GM12878 (cell line): Measurements from ENCODE around the gene SOD2.

Experiments used
- BMI1 ChIP-seq: fragments of 450-650 bp; IDR thresholded peaks from 2 replicates; pipeline ENCODE4 v1.6.1; 2016; ENCODE audit warnings: mild to moderate bottlenecking, moderate library complexity, borderline replicate concordance
- CHD4 ChIP-seq: fragments of 200-600 bp; sonication (generic); IDR thresholded peaks from 2 replicates; pipeline ENCODE4 v1.6.1; 2016; ENCODE audit warnings: mild to moderate bottlenecking
- FOS ChIP-seq: IDR thresholded peaks from 3 replicates; pipeline ENCODE4 v1.6.1; 2011; ENCODE audit warnings: borderline replicate concordance; ENCODE audit not compliant: insufficient read length; ENCODE audit errors: extremely low read depth
- NFIC ChIP-seq: IDR thresholded peaks from 2 replicates; pipeline ENCODE4 v1.6.1; 2012; ENCODE audit warnings: low read depth, mild to moderate bottlenecking, inconsistent platforms, low read length, moderate library complexity
- RCOR1 ChIP-seq: conservative IDR thresholded peaks from 2 replicates; pipeline ENCODE4 v1.6.1; 2012; ENCODE audit warnings: low read depth, low read length, improper control_type of control experiment
- SIN3A ChIP-seq: IDR thresholded peaks from 2 replicates; pipeline ENCODE4 v1.6.1; 2012; ENCODE audit warnings: low read depth, low read length, improper control_type of control experiment
- ZNF207 ChIP-seq: fragments of 450-650 bp; IDR thresholded peaks from 2 replicates; pipeline ENCODE4 v1.6.1; 2014; ENCODE audit warnings: antibody characterized with exemption, mild to moderate bottlenecking, borderline replicate concordance
- TF ChIP-seq, protein P1 (sequence below): IDR thresholded peaks from 2 replicates; pipeline ENCODE4 v1.6.1; 2012; ENCODE audit warnings: low read length, inconsistent platforms
- TF ChIP-seq, protein P2 (sequence below), 3 experiments: IDR thresholded peaks in 2 of 3; conservative IDR thresholded peaks in 1 of 3; 2 replicates each; pipeline ENCODE4 v1.5.1; 2011; ENCODE audit warnings: low read depth in 3 of 3, low read length in 3 of 3, mild to moderate bottlenecking in 3 of 3, control low read depth in 2 of 3, moderate library complexity in 2 of 3, inconsistent platforms in 1 of 3, mixed read lengths in 1 of 3; ENCODE audit not compliant: control insufficient read depth in 2 of 3, insufficient read depth in 1 of 3; ENCODE audit errors: extremely low read depth in 1 of 3

DNA sequence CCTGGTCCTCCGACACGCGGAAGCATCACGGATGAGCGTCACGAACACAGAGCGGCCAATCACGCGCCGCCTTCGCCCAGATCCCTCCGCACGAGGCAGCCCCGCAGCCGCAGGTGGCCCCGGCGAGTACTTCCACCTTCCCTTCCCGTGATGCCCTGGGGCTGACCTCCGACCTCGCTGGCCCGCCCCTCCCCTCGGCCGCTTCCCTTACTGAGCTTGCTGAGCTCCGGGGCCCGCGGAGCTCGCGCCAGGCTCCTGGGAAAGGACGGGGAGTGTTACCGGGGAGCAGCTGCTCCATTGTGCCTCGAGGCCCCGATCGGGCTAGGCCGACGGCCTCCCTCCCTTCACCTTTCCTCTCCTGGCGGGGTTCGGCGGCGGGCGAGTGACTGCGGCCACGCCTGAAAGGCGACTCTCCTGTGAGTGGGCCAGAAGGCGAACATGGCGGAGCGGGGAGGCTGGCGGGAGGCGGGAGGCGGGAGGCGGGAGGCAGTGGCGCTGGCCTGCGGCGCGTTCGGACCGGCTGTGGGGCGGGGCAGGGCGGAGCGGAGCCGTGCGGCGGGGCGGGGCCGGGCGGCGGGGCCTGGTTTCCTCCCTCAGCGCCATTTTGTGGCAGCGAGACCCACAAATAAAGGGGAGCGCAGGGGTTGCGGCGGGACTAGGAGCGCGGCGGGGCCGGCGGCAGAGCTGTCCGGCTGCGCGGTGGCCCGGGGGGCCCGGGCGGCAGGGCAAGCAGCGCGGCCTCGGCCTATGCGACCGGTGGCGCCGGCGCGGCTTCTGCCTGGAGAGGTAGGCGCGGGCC is 34.1 kb upstream of the SOD2 start, which contains the start of gene WTAP:
- TF ChIP-seq BMI1 (no peak), RCOR1 (peak; percentile 89; the same call in 1 of the 2 replicates), ZNF207 (peak; percentile 52; the same call in 1 of the 2 replicates), FOS (no peak), SIN3A (peak; percentile 90; the same call in 1 of the 2 replicates), CHD4 (no peak), NFIC (no peak)
- TF ChIP-seq, protein P1, sequence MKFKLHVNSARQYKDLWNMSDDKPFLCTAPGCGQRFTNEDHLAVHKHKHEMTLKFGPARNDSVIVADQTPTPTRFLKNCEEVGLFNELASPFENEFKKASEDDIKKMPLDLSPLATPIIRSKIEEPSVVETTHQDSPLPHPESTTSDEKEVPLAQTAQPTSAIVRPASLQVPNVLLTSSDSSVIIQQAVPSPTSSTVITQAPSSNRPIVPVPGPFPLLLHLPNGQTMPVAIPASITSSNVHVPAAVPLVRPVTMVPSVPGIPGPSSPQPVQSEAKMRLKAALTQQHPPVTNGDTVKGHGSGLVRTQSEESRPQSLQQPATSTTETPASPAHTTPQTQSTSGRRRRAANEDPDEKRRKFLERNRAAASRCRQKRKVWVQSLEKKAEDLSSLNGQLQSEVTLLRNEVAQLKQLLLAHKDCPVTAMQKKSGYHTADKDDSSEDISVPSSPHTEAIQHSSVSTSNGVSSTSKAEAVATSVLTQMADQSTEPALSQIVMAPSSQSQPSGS = no peak
- TF ChIP-seq, protein P2, sequence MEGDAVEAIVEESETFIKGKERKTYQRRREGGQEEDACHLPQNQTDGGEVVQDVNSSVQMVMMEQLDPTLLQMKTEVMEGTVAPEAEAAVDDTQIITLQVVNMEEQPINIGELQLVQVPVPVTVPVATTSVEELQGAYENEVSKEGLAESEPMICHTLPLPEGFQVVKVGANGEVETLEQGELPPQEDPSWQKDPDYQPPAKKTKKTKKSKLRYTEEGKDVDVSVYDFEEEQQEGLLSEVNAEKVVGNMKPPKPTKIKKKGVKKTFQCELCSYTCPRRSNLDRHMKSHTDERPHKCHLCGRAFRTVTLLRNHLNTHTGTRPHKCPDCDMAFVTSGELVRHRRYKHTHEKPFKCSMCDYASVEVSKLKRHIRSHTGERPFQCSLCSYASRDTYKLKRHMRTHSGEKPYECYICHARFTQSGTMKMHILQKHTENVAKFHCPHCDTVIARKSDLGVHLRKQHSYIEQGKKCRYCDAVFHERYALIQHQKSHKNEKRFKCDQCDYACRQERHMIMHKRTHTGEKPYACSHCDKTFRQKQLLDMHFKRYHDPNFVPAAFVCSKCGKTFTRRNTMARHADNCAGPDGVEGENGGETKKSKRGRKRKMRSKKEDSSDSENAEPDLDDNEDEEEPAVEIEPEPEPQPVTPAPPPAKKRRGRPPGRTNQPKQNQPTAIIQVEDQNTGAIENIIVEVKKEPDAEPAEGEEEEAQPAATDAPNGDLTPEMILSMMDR (IDR thresholded peaks at IDR 0.05 in 2 of 3, conservative IDR thresholded peaks at IDR 0.05 in 1 of 3; ENCODE audit: control insufficient read depth in 2 of 3, extremely low read depth in 1 of 3, insufficient read depth in 1 of 3, low read depth in 3 of 3, low read length in 3 of 3) = no peak
